PC-9 (cell line): ENCODE measurements around the gene SRBD1.

Experiments used
- EZH2 ChIP-seq: fragments of 200-600 bp; sonication (generic); IDR thresholded peaks from 2 replicates; pipeline ENCODE4 v1.8.0; 2017; ENCODE audit warnings: antibody characterized with exemption, low read depth
- TF ChIP-seq, protein P1 (sequence below): fragments of 200-600 bp; sonication (generic); conservative IDR thresholded peaks from 2 replicates; pipeline ENCODE4 v1.6.1; 2017; ENCODE audit warnings: mixed run types, antibody characterized with exemption, mild to moderate bottlenecking, moderate library complexity

DNA sequence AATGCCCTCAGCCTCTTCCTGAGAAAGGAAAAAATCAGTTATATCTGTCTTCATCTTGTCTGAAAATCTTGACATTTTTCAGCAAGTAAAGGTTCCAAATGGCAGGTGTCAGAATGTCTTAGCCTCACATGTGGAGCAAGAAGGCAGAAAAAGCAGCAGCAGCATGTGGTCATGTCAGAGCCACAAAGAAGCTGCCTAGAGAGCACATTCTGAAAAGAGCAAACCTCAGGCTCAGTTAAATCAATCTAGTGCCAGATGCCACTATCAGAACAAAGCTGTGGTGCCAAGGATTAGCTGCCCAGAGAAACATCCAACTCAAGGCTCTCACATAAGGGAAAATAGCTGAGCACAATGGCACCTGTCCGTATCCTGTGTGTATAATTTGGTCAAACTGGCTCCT lies 105.9 kb downstream of the SRBD1 start:
- TF ChIP-seq, protein P1, sequence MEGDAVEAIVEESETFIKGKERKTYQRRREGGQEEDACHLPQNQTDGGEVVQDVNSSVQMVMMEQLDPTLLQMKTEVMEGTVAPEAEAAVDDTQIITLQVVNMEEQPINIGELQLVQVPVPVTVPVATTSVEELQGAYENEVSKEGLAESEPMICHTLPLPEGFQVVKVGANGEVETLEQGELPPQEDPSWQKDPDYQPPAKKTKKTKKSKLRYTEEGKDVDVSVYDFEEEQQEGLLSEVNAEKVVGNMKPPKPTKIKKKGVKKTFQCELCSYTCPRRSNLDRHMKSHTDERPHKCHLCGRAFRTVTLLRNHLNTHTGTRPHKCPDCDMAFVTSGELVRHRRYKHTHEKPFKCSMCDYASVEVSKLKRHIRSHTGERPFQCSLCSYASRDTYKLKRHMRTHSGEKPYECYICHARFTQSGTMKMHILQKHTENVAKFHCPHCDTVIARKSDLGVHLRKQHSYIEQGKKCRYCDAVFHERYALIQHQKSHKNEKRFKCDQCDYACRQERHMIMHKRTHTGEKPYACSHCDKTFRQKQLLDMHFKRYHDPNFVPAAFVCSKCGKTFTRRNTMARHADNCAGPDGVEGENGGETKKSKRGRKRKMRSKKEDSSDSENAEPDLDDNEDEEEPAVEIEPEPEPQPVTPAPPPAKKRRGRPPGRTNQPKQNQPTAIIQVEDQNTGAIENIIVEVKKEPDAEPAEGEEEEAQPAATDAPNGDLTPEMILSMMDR = no peak
- TF ChIP-seq EZH2 = no peak
